GM10248 (cell line): ENCODE results near the gene ORAI3.

Experiments used
- CTCF ChIA-PET: fragments of 300-600 bp; sonication (Branson Sonifier 250); formaldehyde crosslinking; extraction: SDS; loops from one replicate; lab custom pipeline; 2021; ENCODE audit warnings: antibody characterized with exemption; lab: Yijun Ruan, JAX
- POLR2A ChIA-PET: fragments of 350-650 bp; sonication (Branson Sonifier 250); formaldehyde crosslinking; extraction: SDS; loops from one replicate; lab custom pipeline; 2020; ENCODE audit warnings: antibody characterized with exemption; lab: Yijun Ruan, JAX
- DNase-seq: peaks from one replicate; pipeline ENCODE4 v3.0.0; 2012; ENCODE audit errors: extremely low spot score
- CTCF ChIP-seq: IDR thresholded peaks from 2 replicates; pipeline ENCODE4 v1.5.1; 2012; ENCODE audit warnings: mild to moderate bottlenecking, low read depth; ENCODE audit errors: extremely low read depth, missing control alignments, control extremely low read depth

Gene ORAI3

GRCh38 chr16:30925995-30926811, 22.7 kb upstream of the ORAI3 start:
- CTCF ChIA-PET, result interaction anchor here (1.0 to 4.2 kb wide), 6 partner anchors 10 to 81 kb away, joined by 3 to 20 read pairs (median 8); no protein-coding TSS in a partner anchor
- DNase-seq, result no peak
- POLR2A ChIA-PET, result no interaction called here
- no peak for TF ChIP-seq CTCF

- TF ChIP-seq CTCF, result no peak
- ChIA-PET CTCF (interaction anchor here (1.0 to 4.2 kb wide), 7 partner anchors 9 to 233 kb away, joined by 3 to 20 read pairs (median 5); no protein-coding TSS in a partner anchor), POLR2A (no interaction called here)
- DNase-seq, result no peak
Observed at GRCh38 chr16:30926937-30927788, 21.7 kb upstream of the ORAI3 start.

- ChIA-PET CTCF (interaction anchor here (1.3 to 4.2 kb wide), 5 partner anchors 8 to 234 kb away, joined by 4 to 20 read pairs (median 5); no protein-coding TSS in a partner anchor), POLR2A (interaction anchor here (0.5 kb wide), 1 partner anchor 256 kb away, joined by 6 read pairs; no protein-coding TSS in a partner anchor)
- DNase-seq, result no peak
- TF ChIP-seq CTCF, result no peak
Observed at GRCh38 chr16:30927789-30928378, 21.0 kb upstream of the ORAI3 start.

- CTCF ChIA-PET, result interaction anchor here (0.6 to 4.2 kb wide), 5 partner anchors 7 to 13 kb away, joined by 3 to 20 read pairs (median 3); no protein-coding TSS in a partner anchor
- POLR2A ChIA-PET, result interaction anchor here (0.5 kb wide), 1 partner anchor 256 kb away, joined by 6 read pairs; no protein-coding TSS in a partner anchor
- TF ChIP-seq CTCF, result no peak
- no peak for DNase-seq
Observed at GRCh38 chr16:30928390-30928789, 20.5 kb upstream of the ORAI3 start.

GRCh38 chr16:30929167-30929566, 19.7 kb upstream of the ORAI3 start:
- no peak for TF ChIP-seq CTCF
- no peak for DNase-seq
- POLR2A ChIA-PET, result no interaction called here
- CTCF ChIA-PET, result interaction anchor here (0.6 to 1.0 kb wide), 3 partner anchors 8 to 12 kb away, joined by 3 read pairs; no protein-coding TSS in a partner anchor
